Neuronal stem cell (in vitro differentiated cells): ENCODE measurements around the gene CREB5.

Source experiments
- DNase-seq: peaks from one replicate; pipeline ENCODE4 v3.0.0-alpha.2; 2013; ENCODE audit warnings: low spot score
- H2AFZ ChIP-seq: one replicate; pipeline ENCODE4 v1.6.1; 2013; ENCODE audit warnings: mild to moderate bottlenecking, low read length, inconsistent platforms
- H2AK5ac ChIP-seq: 2 replicates; pipeline ENCODE4 v1.6.1; 2013; ENCODE audit warnings: low read depth, mild to moderate bottlenecking, inconsistent platforms, low read length, moderate library complexity, mixed read lengths
- H2BK120ac ChIP-seq: 2 replicates; pipeline ENCODE4 v1.6.1; 2013; ENCODE audit warnings: low read depth, mild to moderate bottlenecking, inconsistent platforms, low read length, moderate library complexity, mixed read lengths
- H2BK12ac ChIP-seq: one replicate; pipeline ENCODE4 v1.6.1; 2013; ENCODE audit warnings: low read length, inconsistent platforms
- H2BK15ac ChIP-seq: 2 replicates; pipeline ENCODE4 v1.6.1; 2013; ENCODE audit warnings: mild to moderate bottlenecking, low read length, inconsistent platforms, mixed read lengths
- H2BK5ac ChIP-seq: one replicate; pipeline ENCODE4 v1.6.1; 2013; ENCODE audit warnings: inconsistent platforms, mild to moderate bottlenecking, low read length, moderate library complexity
- H3K14ac ChIP-seq: one replicate; pipeline ENCODE4 v1.6.1; 2013; ENCODE audit warnings: low read length, inconsistent platforms
- H3K18ac ChIP-seq: 2 replicates; pipeline ENCODE4 v1.6.1; 2013; ENCODE audit warnings: low read length, inconsistent platforms
- H3K23ac ChIP-seq: 2 replicates; pipeline ENCODE4 v1.6.1; 2013; ENCODE audit warnings: low read depth, mild to moderate bottlenecking, mixed read lengths, low read length, inconsistent platforms; ENCODE audit not compliant: poor library complexity
- H3K27ac ChIP-seq: replicated peaks from 3 replicates; pipeline ENCODE4 v1.5.1; 2013; ENCODE audit warnings: low read length, inconsistent platforms
- H3K27me3 ChIP-seq, 3 experiments: 2 replicates each; pipeline ENCODE4 v1.6.1; 2013; ENCODE audit warnings: low read length in 3 of 3, mild to moderate bottlenecking in 2 of 3, inconsistent platforms in 1 of 3, low read depth in 1 of 3, mixed read lengths in 1 of 3, moderate library complexity in 1 of 3; ENCODE audit not compliant: control insufficient read depth in 3 of 3, insufficient read depth in 3 of 3
- H3K36me3 ChIP-seq, 2 donors: replicated peaks in 1 of 2; 2 replicates each; pipeline ENCODE4 v1.6.1; 2013; ENCODE audit warnings: low read length in 2 of 2; ENCODE audit not compliant: control insufficient read depth in 2 of 2, insufficient read depth in 2 of 2
- H3K4ac ChIP-seq: 2 replicates; pipeline ENCODE4 v1.6.1; 2013; ENCODE audit warnings: inconsistent platforms, mild to moderate bottlenecking, low read length, moderate library complexity
- H3K4me1 ChIP-seq, 2 donors: 1 replicate in 1 of 2; 2 replicates in 1 of 2; pipeline ENCODE4 v1.6.1; 2013; ENCODE audit warnings: low read length in 2 of 2, low read depth in 1 of 2; ENCODE audit not compliant: control insufficient read depth in 2 of 2, insufficient read depth in 1 of 2
- H3K4me2 ChIP-seq: one replicate; pipeline ENCODE4 v1.6.1; 2013; ENCODE audit warnings: mild to moderate bottlenecking, low read length, inconsistent platforms; ENCODE audit not compliant: insufficient read depth, poor library complexity, severe bottlenecking
- H3K4me3 ChIP-seq, 2 donors: 2 replicates each; pipeline ENCODE4 v1.5.1; 2013; ENCODE audit warnings: low read length in 2 of 2, mild to moderate bottlenecking in 2 of 2, inconsistent platforms in 1 of 2, moderate library complexity in 1 of 2
- H3K79me1 ChIP-seq: one replicate; pipeline ENCODE4 v1.6.1; 2013; ENCODE audit warnings: low read depth, mild to moderate bottlenecking, inconsistent platforms, low read length, moderate library complexity
- H3K9ac ChIP-seq: one replicate; pipeline ENCODE4 v1.6.1; 2013; ENCODE audit warnings: mild to moderate bottlenecking, low read depth, low read length, inconsistent platforms; ENCODE audit not compliant: poor library complexity
- H3K9me3 ChIP-seq, 2 donors: replicated peaks in 1 of 2; 2 replicates each; pipeline versions ENCODE3 to v1.6.1; 2013; ENCODE audit warnings: low read length in 2 of 2, mild to moderate bottlenecking in 2 of 2, inconsistent platforms in 1 of 2, low read depth in 1 of 2, mixed read lengths in 1 of 2, moderate library complexity in 1 of 2; ENCODE audit not compliant: control insufficient read depth in 2 of 2, insufficient read depth in 1 of 2
- H4K8ac ChIP-seq: one replicate; pipeline ENCODE4 v1.6.1; 2013; ENCODE audit warnings: low read depth, mild to moderate bottlenecking, inconsistent platforms, low read length, moderate library complexity
- H4K91ac ChIP-seq: one replicate; pipeline ENCODE4 v1.6.1; 2013; ENCODE audit warnings: low read length, low read depth, mild to moderate bottlenecking, inconsistent platforms; ENCODE audit not compliant: poor library complexity
- WGBS, 2 donors: extraction: QIAGEN DNeasy Blood & Tissue Kit; methylation state at CpG; one replicate each; pipeline ENCODE4 v1.1.7; 2013; ENCODE audit warnings: missing lambda C conversion rate in 2 of 2, mixed read lengths in 1 of 2; ENCODE audit not compliant: insufficient read length in 2 of 2, insufficient replicate concordance in 1 of 2; ENCODE audit errors: extremely low coverage in 2 of 2; 5-methylcytosine and 5-hydroxymethylcytosine counted together

The CREB5 gene

GRCh38 chr7:28684650-28685241, 272.4 kb downstream of the CREB5 start:
- Histone ChIP-seq H3K18ac (peak overlapping the region; percentile 34), H3K36me3 (no peaks in the 10 kb centered on the region), H3K14ac (no peak overlapping the region), H2AFZ (no peak overlapping the region), H3K79me1 (no peaks in the 10 kb centered on the region), H3K4ac (no peak overlapping the region), H3K27ac (peak overlapping the region; percentile 90), H4K8ac (no peak overlapping the region), H3K4me2 (no peak overlapping the region), H3K4me1 (peaks cover 20 to 26% of the 10 kb centered on the region in 2 donors), H3K4me3 (no peak overlapping the region), H2BK120ac (no peak overlapping the region), H2BK15ac (no peak overlapping the region), H3K9me3 (no peaks in the 10 kb centered on the region), H2BK5ac (no peak overlapping the region), H2AK5ac (no peak overlapping the region), H3K9ac (no peak overlapping the region), H4K91ac (no peak overlapping the region), H3K23ac (no peak overlapping the region), H2BK12ac (no peak overlapping the region), H3K27me3 (no peaks in the 10 kb centered on the region)
- no CpG with 5 or more reads among the region's 5 CpGs for WGBS, 2 donors
- DNase-seq, result no peak

GRCh38 chr7:28685242-28685643, 272.9 kb downstream of the CREB5 start:
- no peak overlapping the region for H2AFZ ChIP-seq
- WGBS, 2 donors, result no CpG with 5 or more reads among the region's 7 CpGs
- H3K14ac ChIP-seq, result no peak overlapping the region
- H3K23ac ChIP-seq, result no peak overlapping the region
- H2BK120ac ChIP-seq, result no peak overlapping the region
- H3K18ac ChIP-seq, result peak overlapping the region; percentile 16
- no peak overlapping the region for H2BK15ac ChIP-seq
- no peak for DNase-seq
- peak overlapping the region; percentile 90 for H3K27ac ChIP-seq
- no peak overlapping the region for H2AK5ac ChIP-seq
- H2BK5ac ChIP-seq, result no peak overlapping the region
- no peaks in the 10 kb centered on the region for H3K27me3 ChIP-seq
- H3K4ac ChIP-seq, result no peak overlapping the region
- no peak overlapping the region for H4K8ac ChIP-seq
- no peak overlapping the region for H3K4me2 ChIP-seq
- peaks cover 20 to 26% of the 10 kb centered on the region in 2 donors for H3K4me1 ChIP-seq
- no peak overlapping the region for H3K9ac ChIP-seq
- no peak overlapping the region for H2BK12ac ChIP-seq
- peaks cover 0 to 2% of the 10 kb centered on the region in 2 donors for H3K36me3 ChIP-seq
- H3K79me1 ChIP-seq, result no peaks in the 10 kb centered on the region
- H3K9me3 ChIP-seq, result no peaks in the 10 kb centered on the region
- H4K91ac ChIP-seq, result no peak overlapping the region
- H3K4me3 ChIP-seq, result no peak overlapping the region

GRCh38 chr7:28685644-28686417, 273.5 kb downstream of the CREB5 start:
- H3K4me2 ChIP-seq, result peak overlapping the region; percentile 43
- H3K4me3 ChIP-seq, result peak overlapping the region in 1 of 2 donors; percentile 46
- no peak overlapping the region for H4K91ac ChIP-seq
- no peak overlapping the region for H4K8ac ChIP-seq
- no peak overlapping the region for H3K4ac ChIP-seq
- peak overlapping the region; percentile 90 for H3K27ac ChIP-seq
- peak overlapping the region; percentile 46 for H3K18ac ChIP-seq
- peaks cover 0 to 7% of the 10 kb centered on the region in 2 donors for H3K36me3 ChIP-seq
- H2BK12ac ChIP-seq, result no peak overlapping the region
- no peak overlapping the region for H3K14ac ChIP-seq
- no peak overlapping the region for H2BK5ac ChIP-seq
- no peaks in the 10 kb centered on the region for H3K9me3 ChIP-seq
- no CpG with 5 or more reads among the region's 15 CpGs for WGBS, 2 donors
- H2BK120ac ChIP-seq, result no peak overlapping the region
- H3K23ac ChIP-seq, result no peak overlapping the region
- no peaks in the 10 kb centered on the region for H3K79me1 ChIP-seq
- no peak overlapping the region for H2AK5ac ChIP-seq
- H2BK15ac ChIP-seq, result no peak overlapping the region
- H3K4me1 ChIP-seq, result peaks cover 20 to 26% of the 10 kb centered on the region in 2 donors
- peak overlapping the region; percentile 76 for H2AFZ ChIP-seq
- peak; percentile 61 for DNase-seq
- no peak overlapping the region for H3K9ac ChIP-seq
- no peaks in the 10 kb centered on the region for H3K27me3 ChIP-seq

- H3K27ac ChIP-seq, result peak overlapping the region; percentile 90
- H4K91ac ChIP-seq, result no peak overlapping the region
- H3K4me1 ChIP-seq, result peaks cover 20 to 26% of the 10 kb centered on the region in 2 donors
- no peaks in the 10 kb centered on the region for H3K27me3 ChIP-seq
- no peak overlapping the region for H2BK15ac ChIP-seq
- no peak overlapping the region for H3K23ac ChIP-seq
- DNase-seq, result peak; percentile 69
- no peak overlapping the region for H3K4ac ChIP-seq
- no peak overlapping the region for H3K18ac ChIP-seq
- no peak overlapping the region for H3K9ac ChIP-seq
- no peak overlapping the region for H2AK5ac ChIP-seq
- peak overlapping the region; percentile 39 to 46 for H3K4me3 ChIP-seq
- H2AFZ ChIP-seq, result peak overlapping the region; percentile 76
- no peak overlapping the region for H2BK12ac ChIP-seq
- no peak overlapping the region for H2BK120ac ChIP-seq
- no CpG with 5 or more reads among the region's 12 CpGs for WGBS, 2 donors
- H3K79me1 ChIP-seq, result no peaks in the 10 kb centered on the region
- peak overlapping the region; percentile 43 for H3K4me2 ChIP-seq
- no peak overlapping the region for H4K8ac ChIP-seq
- H3K36me3 ChIP-seq, result peaks cover 0 to 8% of the 10 kb centered on the region in 2 donors
- no peak overlapping the region for H3K14ac ChIP-seq
- no peak overlapping the region for H2BK5ac ChIP-seq
- H3K9me3 ChIP-seq, result no peaks in the 10 kb centered on the region
Measured at GRCh38 chr7:28686418-28686800, 274.1 kb downstream of the CREB5 start.
